ENCODE measurements around the gene PYDC2.
"Not testable (repeated sequence)": the region's sequence is repeated elsewhere in the genome, so short reads cannot be mapped to it uniquely, and the experiment has no call there.

PYDC2 gene

GRCh38 chr3:191460360-191460759 is 603 bp upstream of the PYDC2 start:
- no peak for DNase-seq (ENCODE audit: low read depth in 2 of 3, low spot score in 1 of 3)

DNA sequence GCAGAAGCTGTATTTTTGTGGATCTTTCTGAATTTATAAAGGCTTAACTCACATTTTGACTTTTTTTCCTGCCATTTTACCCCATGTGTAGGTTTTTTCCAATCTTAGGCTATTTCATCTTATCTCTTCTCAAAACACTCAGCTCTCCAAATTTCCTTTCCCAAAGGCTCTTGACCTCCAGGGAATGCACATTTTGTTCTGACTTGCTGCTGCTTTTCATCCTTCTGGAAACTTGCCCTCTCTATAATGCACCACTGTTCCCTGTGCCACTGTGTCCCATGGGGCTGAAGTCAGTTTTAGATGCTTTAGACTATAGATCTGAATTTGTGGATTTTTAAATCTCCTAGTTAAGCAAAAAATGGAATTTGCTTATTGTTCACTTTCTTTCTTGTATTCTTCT is 9.1 kb downstream of the PYDC2 start:
- no peak for DNase-seq (ENCODE audit: low read depth in 2 of 3, low spot score in 1 of 3)

DNA sequence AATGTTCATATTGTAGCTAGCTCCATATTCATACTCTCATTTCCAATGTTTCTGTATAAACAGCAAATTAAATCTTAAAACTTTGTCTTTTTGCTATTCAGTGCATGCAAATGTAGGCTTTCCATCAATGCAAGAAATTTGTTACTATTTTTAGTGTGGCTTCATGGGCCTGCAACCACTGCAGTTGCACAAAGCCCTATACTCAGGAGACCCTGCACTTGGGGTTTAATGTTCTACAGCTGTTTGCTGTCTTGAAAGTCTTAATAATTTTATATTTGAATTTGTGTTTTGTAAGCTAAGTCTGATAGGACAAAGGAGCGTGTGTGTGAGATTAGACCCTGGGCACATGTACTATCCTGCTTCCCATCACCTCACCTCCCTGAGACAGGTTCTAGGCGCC is 9.6 kb downstream of the PYDC2 start:
- DNase-seq (ENCODE audit: low read depth in 2 of 3, low spot score in 1 of 3) = no peak

- no peak for DNase-seq (ENCODE audit: low read depth in 2 of 3, low spot score in 1 of 3)
Measured at GRCh38 chr3:191473661-191474198, 12.8 kb downstream of the PYDC2 start.

GRCh38 chr3:191476066-191476772 is 15.3 kb downstream of the PYDC2 start:
- DNase-seq (ENCODE audit: low read depth in 2 of 3, low spot score in 1 of 3) = no peak

- DNase-seq (ENCODE audit: low read depth in 2 of 3, low spot score in 1 of 3) = not testable (repeated sequence)
Measured at GRCh38 chr3:191483994-191484393, 23.0 kb downstream of the PYDC2 start.

GRCh38 chr3:191484461-191484860 is 23.5 kb downstream of the PYDC2 start:
- DNase-seq (ENCODE audit: low read depth in 2 of 3, low spot score in 1 of 3) = no peak

DNA sequence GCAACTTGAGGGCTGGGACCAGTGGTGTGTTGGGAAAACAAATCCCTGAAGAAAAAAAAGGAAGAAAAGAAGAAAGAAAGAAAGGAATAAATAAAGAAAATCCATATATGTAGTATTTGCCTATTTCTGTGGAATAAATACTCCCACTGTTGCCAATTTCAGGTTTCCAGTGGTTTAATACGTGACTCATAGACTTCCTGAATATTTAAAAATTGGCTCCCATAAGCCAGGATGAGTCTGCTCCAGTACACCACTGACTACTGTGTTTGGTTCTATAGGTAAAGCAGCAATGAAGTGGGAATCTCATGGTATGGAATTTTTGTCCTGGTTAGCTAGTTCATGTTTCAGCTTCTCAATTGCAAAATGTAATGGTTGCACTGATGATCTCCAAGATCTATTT is 31.6 kb downstream of the PYDC2 start:
- DNase-seq (ENCODE audit: low read depth in 2 of 3, low spot score in 1 of 3) = no peak

DNA sequence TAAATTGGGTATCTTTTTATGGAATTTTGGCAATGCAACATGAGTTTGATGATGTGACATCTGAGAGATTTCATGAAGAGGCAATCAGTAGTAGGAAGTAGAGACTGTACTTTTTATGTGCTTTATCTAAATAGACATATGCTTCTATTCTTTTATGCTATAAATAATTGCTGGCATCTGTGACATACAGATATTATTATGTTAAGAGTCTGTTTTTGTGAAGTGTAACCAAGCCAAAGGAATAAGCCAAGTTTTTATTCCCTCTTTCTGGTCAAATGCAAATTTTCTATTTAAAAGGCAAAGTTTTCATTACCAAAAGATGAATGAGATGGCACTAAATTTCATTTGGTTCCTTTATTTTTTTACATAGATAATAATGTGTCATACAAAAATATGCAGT is 32.4 kb downstream of the PYDC2 start:
- DNase-seq (ENCODE audit: low read depth in 2 of 3, low spot score in 1 of 3) = no peak

DNA sequence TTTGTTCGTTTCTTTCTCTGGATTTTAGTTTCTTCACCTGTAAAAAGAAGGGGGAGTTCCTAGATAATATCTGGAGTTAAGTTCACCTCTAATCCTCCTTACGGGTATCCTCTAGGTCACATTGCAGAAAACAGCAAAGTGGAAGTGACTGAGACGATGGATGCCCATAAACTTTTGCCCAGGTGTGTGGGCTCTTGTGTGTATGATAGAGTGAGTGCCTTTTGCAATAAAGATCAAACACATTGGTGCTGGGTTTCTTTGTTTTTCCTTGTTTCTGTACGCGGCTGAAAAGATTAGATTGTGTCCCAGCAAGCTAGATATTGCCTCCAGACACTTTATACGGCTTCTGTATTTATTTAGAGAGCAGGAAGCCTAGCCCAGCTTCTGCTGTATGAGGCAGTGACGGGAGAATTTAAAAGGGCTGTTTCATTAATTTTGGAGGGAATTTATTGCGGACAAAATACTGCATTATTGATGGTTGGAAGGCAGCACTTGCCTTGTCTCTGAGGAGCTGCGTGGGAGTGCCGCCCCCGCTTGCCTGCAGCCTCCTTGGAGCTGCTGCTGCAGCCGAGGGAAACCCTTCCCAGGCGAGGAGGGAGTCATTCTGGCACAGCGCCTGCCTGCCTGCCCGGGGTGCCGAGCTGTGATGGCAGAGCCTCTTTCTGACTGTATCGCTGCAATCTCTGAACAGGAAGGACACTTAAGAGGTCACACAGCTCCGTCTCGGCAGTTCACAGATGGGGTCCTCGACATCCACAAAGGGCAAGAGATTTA is 38.5 kb downstream of the PYDC2 start:
- DNase-seq (ENCODE audit: low read depth in 2 of 3, low spot score in 1 of 3) = no peak

GRCh38 chr3:191500892-191501291 is 39.9 kb downstream of the PYDC2 start:
- DNase-seq (ENCODE audit: low read depth in 2 of 3, low spot score in 1 of 3) = no peak

DNA sequence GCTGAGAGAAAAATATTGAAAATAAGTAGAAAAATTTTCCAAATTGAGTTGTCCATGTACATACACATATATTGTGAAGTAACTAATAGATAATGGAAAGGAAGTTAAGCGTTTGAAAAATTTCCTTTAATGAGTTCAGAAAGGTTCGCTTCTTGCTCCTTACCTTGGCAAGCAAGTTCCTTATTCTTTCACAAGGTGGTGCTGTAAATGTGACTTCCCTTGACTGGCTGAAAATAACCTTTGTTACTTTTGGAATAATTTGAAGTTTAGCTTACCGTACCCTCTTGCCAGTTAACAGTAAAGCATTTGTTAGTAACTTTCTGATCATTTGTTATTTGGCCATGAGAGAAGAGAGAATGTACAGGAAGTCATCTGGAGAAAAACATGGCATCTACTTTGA is 41.6 kb downstream of the PYDC2 start:
- DNase-seq (ENCODE audit: low read depth in 2 of 3, low spot score in 1 of 3) = no peak

DNA sequence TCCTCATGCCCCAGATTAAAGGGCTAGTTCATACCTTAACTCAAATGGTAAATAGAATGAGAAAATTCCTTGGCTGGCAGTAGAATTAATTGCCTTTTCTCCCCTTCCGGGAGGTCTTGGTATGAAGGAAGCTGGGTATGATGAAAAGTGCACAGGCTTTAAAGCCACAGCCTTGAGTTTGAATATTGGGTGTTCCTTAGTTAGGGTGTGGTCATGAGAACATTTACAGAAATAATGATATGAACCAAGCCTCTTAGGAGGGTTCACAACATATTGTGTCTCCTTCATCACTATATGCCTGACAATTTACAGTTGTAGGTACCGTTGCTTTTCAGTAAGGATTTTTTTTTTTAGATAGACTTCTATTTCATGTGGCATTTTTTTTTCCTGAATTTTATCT is 48.1 kb downstream of the PYDC2 start:
- DNase-seq (ENCODE audit: low read depth in 2 of 3, low spot score in 1 of 3) = no peak

All from stimulated activated CD4-positive, alpha-beta T cell treated with anti-CD3 and anti-CD28 coated beads, Interleukin-12 subunit alpha, Interleukin-12 subunit beta, amount 100 ng/mL, for 48 hours (primary cell).